Right ventricle myocardium superior (tissue), 1 donor: ENCODE results near the gene SPEG. TPM values are rescaled to one million over a fixed set of nuclear protein-coding genes. Genes with fewer than 3 reads are reported as not detected.

Experiments used
- ATAC-seq: fragments of 200-7000 bp; cut with Tn5 transposase; one replicate; pipeline ENCODE4 v1.9.1; 2020; ENCODE audit warnings: mild to moderate bottlenecking; ENCODE audit not compliant: poor library complexity
- DNase-seq: peaks from one replicate; pipeline ENCODE4 v3.0.0-alpha.2; 2020
- intact Hi-C: fragments of 100-400 bp; cut with DNase I; formaldehyde crosslinking; loops from one replicate; pipeline ENCODE4 v1.11.2; 2022
- total RNA-seq: library from RNA; stranded (reverse); fragmentation: NEBNext Ultra II Directional; extraction: Animal tissue kit (Norgen Biotek cat#: 25700); gene quantifications from one replicate; pipeline ENCODE4 v1.2.1, GENCODE V29; 2021
- donor health status: DM: no; HTN: yes; CAD: no; lungs with severe emphysema.

SPEG gene
- total RNA-seq, 1 donor from 2014 or later, result 103 TPM

GRCh38 chr2:219526320-219527075, 91.9 kb downstream of the SPEG start:
- intact Hi-C loops, result no loop called here
- DNase-seq, result no peak
- ATAC-seq, result no peak

- intact Hi-C loops, result no loop called here
- ATAC-seq (peak; percentile 64), DNase-seq (no peak)
These were observed 92.4 kb downstream of the SPEG start for GRCh38 chr2:219527076-219527394.

- intact Hi-C loops, result no loop called here
- no peak for ATAC-seq
- DNase-seq, result no peak
These were observed 92.8 kb downstream of the SPEG start for GRCh38 chr2:219527472-219527871.

DNA sequence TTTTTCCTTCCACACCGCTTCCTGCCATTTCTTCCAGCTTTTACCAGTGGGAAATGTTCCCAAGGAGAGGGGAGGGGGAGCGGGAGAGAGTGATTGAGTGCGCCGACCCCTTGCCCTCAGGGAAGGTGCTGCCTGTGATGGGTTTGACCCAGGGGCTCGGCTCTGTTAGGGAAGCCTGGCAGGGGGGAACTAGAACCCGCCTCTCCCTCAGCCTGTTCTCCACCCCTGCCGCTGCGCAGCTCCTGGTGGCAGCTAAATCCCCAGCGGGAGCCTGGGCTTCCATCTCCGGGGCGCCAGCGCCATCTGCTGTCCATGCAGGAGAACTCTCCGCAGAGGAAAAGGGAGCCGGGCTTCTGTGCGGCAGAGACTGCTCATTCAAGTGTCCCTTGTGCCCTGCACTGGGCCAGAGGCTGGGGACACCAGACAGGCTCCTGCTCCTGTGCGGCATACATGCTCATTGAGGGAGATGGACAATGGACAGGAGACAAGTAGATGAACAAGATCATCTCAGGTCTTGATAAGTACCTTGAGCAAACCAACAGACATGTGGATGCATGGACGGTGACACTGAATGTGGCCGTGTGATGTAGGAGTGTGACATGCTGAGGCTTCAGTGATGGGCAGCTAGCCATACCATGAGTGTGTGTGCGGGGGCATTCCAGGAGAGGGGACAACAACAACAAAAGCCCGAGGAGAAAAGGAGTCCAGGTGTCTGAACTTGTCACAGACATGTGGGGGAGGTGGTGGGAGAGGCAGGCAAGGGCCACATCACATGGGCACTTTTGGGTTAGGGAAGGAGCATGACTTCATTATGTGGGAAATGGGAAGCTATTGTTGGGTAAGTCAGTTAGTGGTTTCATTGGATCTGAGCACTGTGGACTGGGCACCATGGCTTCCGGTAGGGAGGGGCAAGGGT, 95.7 kb downstream of the SPEG start:
- intact Hi-C loops, result loop anchor here (2.0 to 5.0 kb wide), 2 partner anchors 53 to 126 kb away; no protein-coding TSS in a partner anchor
- ATAC-seq (peak; percentile 91), DNase-seq (peak; percentile 89)

DNA sequence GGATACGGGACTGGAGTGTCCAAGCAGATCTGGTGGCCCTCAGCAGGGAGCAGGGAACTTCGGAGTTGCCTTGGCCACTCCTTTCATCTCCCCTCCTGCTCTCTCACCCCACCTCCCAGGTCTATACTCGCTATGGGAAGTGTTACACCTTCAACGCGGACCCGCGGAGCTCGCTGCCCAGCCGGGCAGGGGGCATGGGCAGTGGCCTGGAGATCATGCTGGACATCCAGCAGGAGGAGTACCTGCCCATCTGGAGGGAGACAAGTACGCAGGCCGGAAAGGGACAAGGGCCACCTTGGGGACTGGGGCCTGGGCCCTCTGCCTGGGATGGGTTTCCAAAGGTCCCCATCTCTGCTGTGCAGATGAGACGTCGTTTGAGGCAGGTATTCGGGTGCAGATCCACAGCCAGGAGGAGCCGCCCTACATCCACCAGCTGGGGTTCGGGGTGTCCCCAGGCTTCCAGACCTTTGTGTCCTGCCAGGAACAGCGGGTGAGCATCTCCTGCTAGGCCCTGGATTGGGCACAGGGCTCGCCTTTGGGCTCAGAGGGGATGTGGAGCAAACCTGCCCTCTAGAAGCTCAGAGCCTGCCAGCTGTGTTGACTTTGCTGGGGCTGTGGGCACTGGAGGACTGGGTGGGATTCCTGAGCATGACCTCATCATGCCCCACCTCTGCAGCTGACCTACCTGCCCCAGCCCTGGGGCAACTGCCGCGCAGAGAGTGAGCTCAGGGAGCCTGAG, 97.2 kb downstream of the SPEG start:
- DNase-seq (no peak), ATAC-seq (no peak)
- intact Hi-C loops, result loop anchor here (2.0 to 5.0 kb wide), 2 partner anchors 55 to 127 kb away; no protein-coding TSS in a partner anchor

DNA sequence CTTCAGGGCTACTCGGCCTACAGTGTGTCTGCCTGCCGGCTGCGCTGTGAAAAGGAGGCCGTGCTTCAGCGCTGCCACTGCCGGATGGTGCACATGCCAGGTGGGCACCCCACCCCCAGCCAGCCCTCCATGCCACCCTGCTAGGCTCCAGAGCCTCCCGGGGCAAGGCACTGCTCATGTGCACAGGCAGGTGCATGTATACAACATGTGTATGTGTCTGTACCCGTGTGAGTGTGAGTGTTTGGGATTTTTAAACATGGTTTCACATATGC, 97.7 kb downstream of the SPEG start:
- intact Hi-C loops, result loop anchor here (5.0 kb wide), 1 partner anchor 55 kb away; no protein-coding TSS in a partner anchor
- ATAC-seq (no peak), DNase-seq (no peak)

GRCh38 chr2:219533930-219534661, 99.5 kb downstream of the SPEG start:
- no peak for DNase-seq
- no peak for ATAC-seq
- intact Hi-C loops, result loop anchor here (5.0 kb wide), 1 partner anchor 57 kb away; no protein-coding TSS in a partner anchor

DNA sequence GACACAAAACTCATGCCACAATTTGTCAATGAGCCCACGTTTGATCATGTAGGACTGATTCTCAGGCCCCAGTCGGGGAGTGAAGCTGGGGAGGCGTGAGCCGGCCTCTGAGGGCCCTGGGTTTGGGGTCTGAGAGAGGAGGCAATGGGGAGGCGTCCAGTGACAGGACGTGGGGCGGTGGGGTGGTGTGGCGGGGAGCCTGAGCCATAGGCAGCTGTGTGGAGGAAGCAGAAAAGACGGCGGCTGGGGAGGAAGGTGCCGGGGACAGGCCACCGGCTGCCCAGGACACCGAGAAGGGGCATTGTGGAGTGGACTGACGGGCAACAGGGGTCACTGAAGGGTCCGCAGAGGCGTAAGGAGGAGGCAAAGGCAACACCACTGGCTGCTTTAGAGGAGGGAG, 101.8 kb downstream of the SPEG start:
- intact Hi-C loops, result no loop called here
- DNase-seq, result no peak
- ATAC-seq, result no peak

DNA sequence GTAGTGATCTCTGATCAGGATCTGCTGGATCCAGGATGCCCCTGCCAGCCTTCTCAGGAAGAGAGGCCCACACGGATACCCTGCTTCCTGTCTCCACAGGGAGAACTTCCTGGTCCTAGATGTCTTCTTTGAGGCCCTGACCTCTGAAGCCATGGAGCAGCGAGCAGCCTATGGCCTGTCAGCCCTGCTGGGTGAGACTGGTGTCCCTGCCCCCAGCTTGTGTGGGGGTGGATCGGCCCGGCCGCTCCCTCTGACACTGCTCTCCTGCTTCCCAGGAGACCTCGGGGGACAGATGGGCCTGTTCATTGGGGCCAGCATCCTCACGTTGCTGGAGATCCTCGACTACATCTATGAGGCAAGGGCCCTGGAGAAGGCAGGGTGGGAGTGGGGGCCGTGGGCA, 102.3 kb downstream of the SPEG start:
- ATAC-seq, result no peak
- intact Hi-C loops, result no loop called here
- DNase-seq, result no peak

GRCh38 chr2:219537657-219538488, 103.2 kb downstream of the SPEG start:
- intact Hi-C loops, result no loop called here
- DNase-seq (peak; percentile 37), ATAC-seq (no peak)

GRCh38 chr2:219538504-219538951, 103.9 kb downstream of the SPEG start:
- ATAC-seq, result no peak
- intact Hi-C loops, result no loop called here
- peak; percentile 31 for DNase-seq

- intact Hi-C loops, result no loop called here
- DNase-seq, result no peak
These were observed 104.5 kb downstream of the SPEG start for GRCh38 chr2:219538956-219539788.

GRCh38 chr2:219539926-219540678, 105.5 kb downstream of the SPEG start:
- intact Hi-C loops, result loop anchor here (5.0 kb wide), 2 partner anchors 102 to 147 kb away; no protein-coding TSS in a partner anchor
- ATAC-seq, result no peak
- DNase-seq, result no peak

More at GRCh38 chr2:219538956-219539788, 104.5 kb downstream of the SPEG start:
- no peak for ATAC-seq

DNA sequence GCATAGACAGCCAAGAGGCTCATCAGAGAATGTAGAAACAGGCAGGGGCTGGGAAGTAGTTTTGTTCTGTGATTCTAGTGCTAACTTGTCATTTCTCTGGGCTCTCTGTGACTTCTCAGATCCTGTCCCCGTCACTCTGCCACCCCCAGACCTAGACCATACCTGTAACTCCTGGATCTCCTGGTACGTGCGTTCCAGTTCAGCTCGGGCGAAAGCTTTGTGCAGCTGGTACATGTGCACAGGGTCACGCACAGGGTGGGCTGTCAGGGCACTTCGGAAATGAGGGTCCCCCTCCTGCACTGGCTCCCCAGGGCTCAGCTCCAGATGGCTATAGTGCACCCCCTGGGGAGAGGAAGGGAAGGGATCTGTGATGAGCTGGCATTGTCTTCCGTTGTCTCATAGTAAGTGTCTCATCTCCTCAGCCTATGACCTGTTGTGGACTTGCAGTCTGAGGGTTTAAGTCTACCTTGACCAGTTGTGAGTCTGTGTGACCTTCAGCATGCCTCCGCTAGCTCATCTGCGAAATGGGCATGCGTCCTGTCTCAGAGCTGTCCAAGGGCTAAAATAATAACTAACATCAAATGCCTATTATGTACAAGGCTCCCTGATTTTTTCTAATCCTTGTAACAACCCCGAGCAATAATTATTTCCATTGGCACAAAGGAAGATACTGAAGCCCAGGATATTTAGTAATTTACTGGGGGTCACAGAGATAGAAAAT, 106.3 kb downstream of the SPEG start:
- no peak for DNase-seq
- intact Hi-C loops, result loop anchor here (5.0 kb wide), 2 partner anchors 101 to 146 kb away; no protein-coding TSS in a partner anchor
- ATAC-seq, result no peak

- intact Hi-C loops, result loop anchor here (5.0 kb wide), 2 partner anchors 101 to 146 kb away; no protein-coding TSS in a partner anchor
- DNase-seq, result peak; percentile 88
- ATAC-seq, result peak; percentile 33
These were observed 107.1 kb downstream of the SPEG start for GRCh38 chr2:219541611-219542180.
